Measurements from ENCODE around the gene CHRNB4. TPM values are rescaled to one million over a fixed set of nuclear protein-coding genes. Genes with fewer than 3 reads are reported as not detected.

Gene CHRNB4
- total and polyA plus RNA-seq, 7 donors, result not detected

GRCh38 chr15:78680431-78681075 is 39.5 kb upstream of the CHRNB4 start:
- WGBS, 3 donors, result 71 to 83% (median 73%) methylated on average over 10 of the region's 10 CpGs
- no peak for ATAC-seq

GRCh38 chr15:78679089-78679511 is 38.1 kb upstream of the CHRNB4 start:
- Histone ChIP-seq H3K9me3 (no peaks in the 10 kb centered on the region), H3K36me3 (ENCODE audit: insufficient read depth in 1 of 2, low read depth in 1 of 2) (no peaks in the 10 kb centered on the region), H3K4me1 (no peaks in the 10 kb centered on the region), H3K27me3 (ENCODE audit: insufficient read depth in 3 of 3, low read length in 2 of 3) (no peaks in the 10 kb centered on the region), H3K4me3 (no peak overlapping the region), H3K27ac (no peak overlapping the region)
- ATAC-seq (no peak), DNase-seq (no peak)
- 59 to 86% (median 70%) methylated on average over 3 of the region's 3 CpGs for WGBS, 3 donors
- TF ChIP-seq CTCF (IDR thresholded peaks at IDR 0.05), result no peak
- intact Hi-C loops (cut with DNase I), result no loop called here

More at GRCh38 chr15:78680431-78681075, 39.5 kb upstream of the CHRNB4 start:
- Histone ChIP-seq H3K27ac (no peak overlapping the region), H3K9me3 (no peaks in the 10 kb centered on the region), H3K4me3 (no peak overlapping the region), H3K27me3 (ENCODE audit: insufficient read depth in 3 of 3, low read length in 2 of 3) (no peaks in the 10 kb centered on the region), H3K36me3 (ENCODE audit: insufficient read depth in 1 of 2, low read depth in 1 of 2) (no peaks in the 10 kb centered on the region), H3K4me1 (peaks cover 4% of the 10 kb centered on the region)
- intact Hi-C loops (cut with DNase I), result no loop called here
- no peak for DNase-seq
- no peak for TF ChIP-seq CTCF (IDR thresholded peaks at IDR 0.05)

DNA sequence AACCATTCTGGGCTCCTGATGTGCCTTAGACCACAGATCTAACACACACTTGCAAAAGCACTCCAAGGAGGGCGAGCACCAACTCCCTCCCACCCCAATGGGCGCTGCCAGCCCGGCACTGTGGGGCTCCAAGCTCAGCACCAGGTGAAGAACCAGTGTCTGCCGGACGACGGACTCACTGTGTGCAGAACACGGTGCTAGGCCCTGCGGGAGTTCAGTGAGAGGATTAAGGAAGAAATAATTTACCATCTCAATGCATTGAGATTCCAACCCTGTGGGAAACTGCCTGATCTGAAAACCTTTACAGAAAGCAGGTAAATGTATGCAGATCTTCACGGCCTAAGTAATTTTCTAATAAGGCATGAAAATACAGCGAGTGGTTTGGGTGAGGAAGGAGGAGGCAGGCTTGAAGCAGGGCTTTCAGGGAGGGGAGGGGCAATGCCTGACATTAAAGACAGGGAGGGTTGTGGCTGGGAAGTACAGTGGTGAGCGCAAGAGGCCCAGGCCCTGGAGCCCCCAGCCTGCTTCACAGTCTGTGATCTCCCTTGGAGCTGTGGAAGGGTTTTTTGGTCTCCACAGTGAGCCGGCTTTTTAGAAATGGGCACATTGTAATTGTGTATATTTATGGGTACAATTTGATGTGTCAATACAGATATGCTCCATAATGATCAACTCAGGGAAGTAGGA is 35.6 kb upstream of the CHRNB4 start:
- WGBS, 3 donors, result 93 to 96% (median 93%) methylated on average over 12 of the region's 12 CpGs
- Histone ChIP-seq H3K4me3 (no peak overlapping the region), H3K36me3 (ENCODE audit: insufficient read depth in 1 of 2, low read depth in 1 of 2) (no peaks in the 10 kb centered on the region), H3K4me1 (no peaks in the 10 kb centered on the region), H3K9me3 (no peaks in the 10 kb centered on the region), H3K27me3 (ENCODE audit: insufficient read depth in 3 of 3, low read length in 2 of 3) (no peaks in the 10 kb centered on the region), H3K27ac (no peak overlapping the region)
- TF ChIP-seq CTCF (IDR thresholded peaks at IDR 0.05), result no peak
- no peak for ATAC-seq
- no peak for DNase-seq
- intact Hi-C loops (cut with DNase I), result no loop called here

GRCh38 chr15:78675617-78676360 is 34.8 kb upstream of the CHRNB4 start:
- ATAC-seq (no peak), DNase-seq (no peak)
- TF ChIP-seq CTCF (IDR thresholded peaks at IDR 0.05), result no peak
- Histone ChIP-seq H3K4me1 (no peaks in the 10 kb centered on the region), H3K4me3 (no peak overlapping the region), H3K9me3 (no peaks in the 10 kb centered on the region), H3K27ac (no peak overlapping the region), H3K36me3 (ENCODE audit: insufficient read depth in 1 of 2, low read depth in 1 of 2) (no peaks in the 10 kb centered on the region), H3K27me3 (ENCODE audit: insufficient read depth in 3 of 3, low read length in 2 of 3) (no peaks in the 10 kb centered on the region)
- 96 to 97% (median 96%) methylated on average over 11 of the region's 11 CpGs for WGBS, 3 donors
- intact Hi-C loops (cut with DNase I), result no loop called here
